ENCODE data around the gene LHX3. TPM values are rescaled to one million over a fixed set of nuclear protein-coding genes. Genes with fewer than 3 reads are reported as not detected.

The LHX3 gene
- total RNA-seq, 1 experiment from 2014 or later: 0.11 TPM

- BruUV-seq (replicated peaks): no TSS peak
- POLR2A ChIA-PET (ENCODE audit: low non-redundant PET): no interaction called here
- Histone ChIP-seq H3K27ac (ENCODE audit: low read depth, low read length, poor library complexity, severe bottlenecking) (no peak overlapping the region), H3K27me3 (replicated peaks; ENCODE audit: insufficient read depth, low read depth, low read length, poor library complexity) (no peaks in the 10 kb centered on the region), H3K4me3 (ENCODE audit: low read depth, low read length, poor library complexity, severe bottlenecking) (no peak overlapping the region), H3K36me3 (ENCODE audit: insufficient read depth, low read length, poor library complexity, severe bottlenecking) (no peaks in the 10 kb centered on the region), H3K9me3 (ENCODE audit: low read depth, low read length, poor library complexity, severe bottlenecking) (no peaks in the 10 kb centered on the region), H3K4me1 (ENCODE audit: insufficient read depth, low read length, poor library complexity, severe bottlenecking) (no peaks in the 10 kb centered on the region)
- CTCF ChIA-PET: no interaction called here
- TF ChIP-seq EZH2 (IDR thresholded peaks at IDR 0.05; ENCODE audit: borderline replicate concordance, low read depth, low read length, poor library complexity, severe bottlenecking): no peak
- TF ChIP-seq, protein P1, sequence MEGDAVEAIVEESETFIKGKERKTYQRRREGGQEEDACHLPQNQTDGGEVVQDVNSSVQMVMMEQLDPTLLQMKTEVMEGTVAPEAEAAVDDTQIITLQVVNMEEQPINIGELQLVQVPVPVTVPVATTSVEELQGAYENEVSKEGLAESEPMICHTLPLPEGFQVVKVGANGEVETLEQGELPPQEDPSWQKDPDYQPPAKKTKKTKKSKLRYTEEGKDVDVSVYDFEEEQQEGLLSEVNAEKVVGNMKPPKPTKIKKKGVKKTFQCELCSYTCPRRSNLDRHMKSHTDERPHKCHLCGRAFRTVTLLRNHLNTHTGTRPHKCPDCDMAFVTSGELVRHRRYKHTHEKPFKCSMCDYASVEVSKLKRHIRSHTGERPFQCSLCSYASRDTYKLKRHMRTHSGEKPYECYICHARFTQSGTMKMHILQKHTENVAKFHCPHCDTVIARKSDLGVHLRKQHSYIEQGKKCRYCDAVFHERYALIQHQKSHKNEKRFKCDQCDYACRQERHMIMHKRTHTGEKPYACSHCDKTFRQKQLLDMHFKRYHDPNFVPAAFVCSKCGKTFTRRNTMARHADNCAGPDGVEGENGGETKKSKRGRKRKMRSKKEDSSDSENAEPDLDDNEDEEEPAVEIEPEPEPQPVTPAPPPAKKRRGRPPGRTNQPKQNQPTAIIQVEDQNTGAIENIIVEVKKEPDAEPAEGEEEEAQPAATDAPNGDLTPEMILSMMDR (conservative IDR thresholded peaks at IDR 0.05; ENCODE audit: low read depth, low read length): no peak
- intact Hi-C loops (cut with micrococcal nuclease; ENCODE audit: unreplicated experiment): no loop called here
- no peak for DNase-seq (ENCODE audit: low spot score)
Observed at GRCh38 chr9:136160995-136161610, 43.8 kb downstream of the LHX3 start.

DNA sequence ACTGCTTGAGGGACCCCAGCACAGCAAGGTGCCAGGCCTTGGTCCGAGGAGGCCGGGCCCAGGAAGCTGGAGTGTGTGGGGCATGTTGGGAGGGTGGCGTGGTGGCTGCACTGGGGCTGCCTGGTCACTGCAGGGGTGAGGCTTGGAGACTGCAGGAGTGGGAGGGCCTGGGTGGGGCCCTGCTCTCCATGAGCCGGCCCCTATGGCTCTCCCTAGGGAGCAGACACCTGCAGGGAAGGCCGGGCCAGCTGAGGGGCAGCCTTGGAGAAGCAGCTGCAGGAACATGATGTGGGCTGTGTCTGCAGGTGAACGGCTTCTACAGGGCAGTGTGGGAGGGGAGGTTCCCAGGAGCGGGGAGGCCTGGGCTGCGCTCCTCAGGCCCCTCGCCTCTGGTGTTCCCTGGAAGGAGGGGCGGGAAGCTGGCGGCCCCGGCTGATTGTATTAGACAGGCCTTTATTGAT is 44.5 kb downstream of the LHX3 start:
- H3K36me3 ChIP-seq (ENCODE audit: insufficient read depth, low read length, poor library complexity, severe bottlenecking): no peaks in the 10 kb centered on the region
- intact Hi-C loops (cut with micrococcal nuclease; ENCODE audit: unreplicated experiment): no loop called here
- H3K27me3 ChIP-seq (replicated peaks; ENCODE audit: insufficient read depth, low read depth, low read length, poor library complexity): no peaks in the 10 kb centered on the region
- H3K4me1 ChIP-seq (ENCODE audit: insufficient read depth, low read length, poor library complexity, severe bottlenecking): no peaks in the 10 kb centered on the region
- BruUV-seq (replicated peaks): no TSS peak
- ChIA-PET POLR2A (ENCODE audit: low non-redundant PET) (no interaction called here), CTCF (interaction anchor here (0.7 kb wide), 1 partner anchor 22 kb away, joined by 3 read pairs; no protein-coding TSS in a partner anchor)
- TF ChIP-seq, protein P1 (conservative IDR thresholded peaks at IDR 0.05; ENCODE audit: low read depth, low read length): no peak
- TF ChIP-seq EZH2 (IDR thresholded peaks at IDR 0.05; ENCODE audit: borderline replicate concordance, low read depth, low read length, poor library complexity, severe bottlenecking): no peak
- H3K9me3 ChIP-seq (ENCODE audit: low read depth, low read length, poor library complexity, severe bottlenecking): no peaks in the 10 kb centered on the region
- no peak overlapping the region for H3K4me3 ChIP-seq (ENCODE audit: low read depth, low read length, poor library complexity, severe bottlenecking)
- H3K27ac ChIP-seq (ENCODE audit: low read depth, low read length, poor library complexity, severe bottlenecking): no peak overlapping the region
- DNase-seq (ENCODE audit: low spot score): no peak

DNA sequence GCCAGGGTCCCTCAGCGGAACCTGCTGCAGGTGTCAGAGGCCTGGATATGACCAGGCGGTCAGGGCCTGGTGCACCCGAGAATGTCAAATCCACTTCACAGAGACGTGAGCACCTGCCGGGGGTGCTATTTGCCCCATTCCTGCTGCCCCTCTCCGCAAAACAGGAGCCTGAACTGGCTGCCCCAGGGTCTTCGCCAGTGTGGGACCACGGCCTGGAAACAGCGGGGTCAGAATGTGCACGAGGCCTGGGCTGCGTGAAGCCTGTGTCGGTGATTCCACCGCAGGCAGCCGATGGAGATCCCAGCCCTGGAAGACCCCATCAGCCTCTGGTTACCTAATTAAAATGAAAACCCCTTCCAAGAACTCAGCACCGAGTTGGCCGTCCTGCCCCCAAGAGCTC is 45.1 kb downstream of the LHX3 start:
- intact Hi-C loops (cut with micrococcal nuclease; ENCODE audit: unreplicated experiment): no loop called here
- Histone ChIP-seq H3K27me3 (replicated peaks; ENCODE audit: insufficient read depth, low read depth, low read length, poor library complexity) (no peaks in the 10 kb centered on the region), H3K36me3 (ENCODE audit: insufficient read depth, low read length, poor library complexity, severe bottlenecking) (no peaks in the 10 kb centered on the region), H3K9me3 (ENCODE audit: low read depth, low read length, poor library complexity, severe bottlenecking) (no peaks in the 10 kb centered on the region), H3K4me1 (ENCODE audit: insufficient read depth, low read length, poor library complexity, severe bottlenecking) (no peaks in the 10 kb centered on the region), H3K27ac (ENCODE audit: low read depth, low read length, poor library complexity, severe bottlenecking) (no peak overlapping the region), H3K4me3 (ENCODE audit: low read depth, low read length, poor library complexity, severe bottlenecking) (no peak overlapping the region)
- CTCF ChIA-PET: interaction anchor here (0.7 kb wide), 1 partner anchor 22 kb away, joined by 3 read pairs; no protein-coding TSS in a partner anchor
- no TSS peak for BruUV-seq (replicated peaks)
- DNase-seq (ENCODE audit: low spot score): no peak
- no peak for TF ChIP-seq EZH2 (IDR thresholded peaks at IDR 0.05; ENCODE audit: borderline replicate concordance, low read depth, low read length, poor library complexity, severe bottlenecking)
- TF ChIP-seq, protein P1 (conservative IDR thresholded peaks at IDR 0.05; ENCODE audit: low read depth, low read length): no peak
- POLR2A ChIA-PET (ENCODE audit: low non-redundant PET): no interaction called here

All from A673 (cell line).